Measurements from ENCODE around the gene DLG5.

Gene DLG5

DNA sequence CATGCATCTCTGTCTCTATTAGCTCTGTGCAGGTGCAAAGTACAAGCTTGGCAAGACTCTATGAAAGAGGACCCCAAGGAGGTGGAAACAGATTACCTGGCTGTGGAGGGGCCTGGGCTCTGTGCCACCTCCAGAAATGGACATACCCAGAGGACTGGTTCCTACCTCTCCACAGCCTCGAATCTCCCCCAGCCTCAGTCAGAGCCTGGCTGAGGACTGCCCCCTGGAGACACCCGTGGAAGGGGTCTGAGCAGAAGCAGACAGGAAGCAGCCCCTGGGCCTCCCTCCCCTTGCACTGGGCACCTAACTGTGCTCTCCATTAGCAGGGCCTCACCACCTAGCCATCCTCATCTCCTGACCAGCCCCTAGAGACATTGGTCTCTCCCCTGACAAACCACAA, 92.0 kb downstream of the DLG5 start:
- H3K9me3 Mint-ChIP-seq: no peaks in the 10 kb centered on the region
- DNase-seq: no peak
- no peak overlapping the region for H3K27ac Mint-ChIP-seq
- no peak overlapping the region for H3K4me3 Mint-ChIP-seq
- no peaks in the 10 kb centered on the region for H3K36me3 Mint-ChIP-seq (ENCODE audit: low read depth)
- H3K27me3 Mint-ChIP-seq: no peaks in the 10 kb centered on the region
- peaks cover 24% of the 10 kb centered on the region for H3K4me1 Mint-ChIP-seq (ENCODE audit: low read depth)

DNA sequence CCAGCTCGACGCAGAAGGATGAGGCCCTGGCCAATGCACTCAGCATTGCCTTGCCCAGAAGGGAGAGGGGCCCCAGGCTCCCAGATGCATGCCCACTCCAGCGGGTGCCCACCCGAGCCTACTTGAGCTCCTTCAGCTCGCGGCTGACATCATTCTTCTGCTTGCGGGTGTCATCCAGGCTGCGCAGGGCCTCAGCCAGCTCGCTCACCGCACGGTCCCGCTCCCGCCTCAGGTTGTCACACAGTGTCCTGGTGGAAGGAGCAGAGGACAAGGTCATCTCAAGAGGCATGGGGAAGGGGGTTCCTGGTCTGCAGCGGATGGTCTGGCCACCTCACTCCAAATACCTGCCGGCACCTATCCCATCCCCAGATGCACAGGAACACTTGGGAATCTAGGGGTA, 92.8 kb downstream of the DLG5 start:
- H3K9me3 Mint-ChIP-seq: no peaks in the 10 kb centered on the region
- H3K27ac Mint-ChIP-seq: no peak overlapping the region
- H3K4me1 Mint-ChIP-seq (ENCODE audit: low read depth): peaks cover 24% of the 10 kb centered on the region
- no peak overlapping the region for H3K4me3 Mint-ChIP-seq
- DNase-seq: no peak
- H3K27me3 Mint-ChIP-seq: no peaks in the 10 kb centered on the region
- H3K36me3 Mint-ChIP-seq (ENCODE audit: low read depth): no peaks in the 10 kb centered on the region

DNA sequence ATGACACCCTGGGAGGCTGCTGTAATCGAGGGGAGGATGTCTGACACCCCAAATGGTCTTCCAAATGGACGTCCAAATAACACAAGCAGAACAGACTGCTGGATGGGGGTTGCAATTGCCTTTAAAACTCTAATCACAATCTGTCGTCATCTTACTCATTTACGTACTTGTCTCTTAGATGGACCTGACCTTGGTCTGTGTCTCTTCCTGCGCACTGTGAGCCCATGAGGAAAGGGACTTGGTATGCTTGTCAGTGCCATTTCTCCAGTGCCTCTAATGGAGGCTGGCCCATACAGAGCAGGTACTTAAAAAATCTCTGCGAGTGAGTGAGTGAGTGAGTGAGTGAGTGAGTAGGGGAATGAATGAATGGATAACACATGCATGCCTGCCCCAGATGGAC, 93.3 kb downstream of the DLG5 start:
- H3K4me1 Mint-ChIP-seq (ENCODE audit: low read depth): peaks cover 24% of the 10 kb centered on the region
- H3K27ac Mint-ChIP-seq: no peak overlapping the region
- H3K27me3 Mint-ChIP-seq: no peaks in the 10 kb centered on the region
- H3K36me3 Mint-ChIP-seq (ENCODE audit: low read depth): no peaks in the 10 kb centered on the region
- no peak overlapping the region for H3K4me3 Mint-ChIP-seq
- no peaks in the 10 kb centered on the region for H3K9me3 Mint-ChIP-seq
- DNase-seq: no peak

DNA sequence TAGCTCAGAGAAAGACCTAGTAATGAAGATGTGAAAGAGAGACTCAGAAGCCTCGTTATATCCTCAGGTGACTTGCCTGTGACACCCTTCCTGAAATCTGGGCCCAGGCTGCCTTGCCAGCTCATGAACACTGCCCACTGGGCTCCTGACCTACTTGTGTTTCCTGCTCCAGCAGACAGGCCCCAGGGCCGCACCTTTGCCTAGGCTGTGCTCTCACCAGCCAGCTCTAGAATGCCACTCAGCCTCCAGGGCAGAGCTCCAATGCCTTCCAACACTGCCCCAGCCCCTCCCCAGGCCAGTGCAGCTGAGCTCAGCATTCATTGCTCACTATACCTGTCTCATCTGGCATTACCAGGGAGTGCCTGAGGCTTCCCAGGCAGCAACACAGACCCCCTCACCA, 94.3 kb downstream of the DLG5 start:
- no peak overlapping the region for H3K4me3 Mint-ChIP-seq
- H3K36me3 Mint-ChIP-seq (ENCODE audit: low read depth): no peaks in the 10 kb centered on the region
- H3K27me3 Mint-ChIP-seq: no peaks in the 10 kb centered on the region
- H3K9me3 Mint-ChIP-seq: no peaks in the 10 kb centered on the region
- peak; percentile 37 for DNase-seq
- peaks cover 20% of the 10 kb centered on the region for H3K4me1 Mint-ChIP-seq (ENCODE audit: low read depth)
- peak overlapping the region; percentile 53 for H3K27ac Mint-ChIP-seq

DNA sequence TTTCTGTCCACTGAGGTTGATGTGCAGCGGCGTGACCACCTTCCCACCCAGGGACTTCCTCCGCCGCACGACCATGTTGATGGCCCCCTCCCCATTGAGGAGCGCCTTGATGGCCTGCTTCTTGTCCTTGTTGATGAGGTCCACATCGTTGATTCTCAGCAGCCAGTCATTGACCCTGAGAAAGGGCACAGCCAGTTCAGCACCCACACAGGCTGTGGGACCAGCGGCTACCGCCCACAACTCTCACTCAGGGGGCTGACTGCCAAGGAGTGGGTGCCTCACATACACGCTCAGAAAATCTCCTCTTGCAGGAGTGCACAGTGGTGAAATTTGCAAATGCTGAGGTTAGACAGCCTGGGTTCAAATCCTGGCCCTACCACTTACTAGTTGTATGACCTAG, 97.2 kb downstream of the DLG5 start:
- Mint-ChIP-seq H3K36me3 (ENCODE audit: low read depth) (no peaks in the 10 kb centered on the region), H3K9me3 (no peaks in the 10 kb centered on the region), H3K27me3 (no peaks in the 10 kb centered on the region), H3K27ac (no peak overlapping the region), H3K4me3 (no peak overlapping the region), H3K4me1 (ENCODE audit: low read depth) (peaks cover 8% of the 10 kb centered on the region)
- DNase-seq: no peak

DNA sequence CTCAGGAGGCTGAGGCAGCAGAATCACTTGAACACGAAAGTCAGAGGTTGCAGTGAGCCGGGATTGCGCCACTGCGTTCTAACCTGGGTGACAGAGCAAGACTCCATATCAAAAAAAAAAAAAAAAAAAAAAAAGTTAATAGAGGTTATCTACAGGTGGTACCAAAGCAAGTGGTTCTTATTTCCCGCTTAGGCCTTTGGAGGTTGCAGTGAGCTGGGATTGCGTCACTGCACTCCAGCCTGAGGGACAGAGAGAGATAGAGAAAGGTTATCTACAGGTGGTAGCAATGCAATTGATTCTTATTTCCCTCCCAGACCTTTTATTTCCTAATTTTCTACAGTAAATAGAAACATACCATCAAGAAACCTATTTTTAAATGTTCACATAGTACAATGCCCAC, 98.2 kb downstream of the DLG5 start:
- DNase-seq: no peak
- Mint-ChIP-seq H3K9me3 (no peaks in the 10 kb centered on the region), H3K27ac (no peak overlapping the region), H3K4me1 (ENCODE audit: low read depth) (peaks cover 8% of the 10 kb centered on the region), H3K36me3 (ENCODE audit: low read depth) (no peaks in the 10 kb centered on the region), H3K27me3 (no peaks in the 10 kb centered on the region), H3K4me3 (no peak overlapping the region)

DNA sequence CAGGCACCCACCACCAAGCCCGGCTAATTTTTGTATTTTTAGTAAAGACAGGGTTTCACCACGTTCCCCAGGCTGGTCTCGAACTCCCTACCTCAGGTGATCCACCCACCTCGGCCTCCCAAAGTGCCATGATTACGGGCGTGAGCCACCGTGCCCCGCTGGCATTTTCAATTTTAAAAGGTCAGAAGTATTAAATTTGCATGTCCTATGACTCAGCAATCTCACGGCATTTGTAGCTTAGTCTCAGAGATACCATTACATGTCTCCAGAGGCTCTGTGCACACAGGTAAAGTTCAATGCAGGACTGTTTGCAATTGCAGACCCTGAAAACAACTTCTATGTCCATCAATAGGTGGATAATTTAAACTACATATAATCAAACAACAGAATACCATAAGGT, 99.2 kb downstream of the DLG5 start:
- Mint-ChIP-seq H3K27me3 (no peaks in the 10 kb centered on the region), H3K4me1 (ENCODE audit: low read depth) (peaks cover 7% of the 10 kb centered on the region), H3K36me3 (ENCODE audit: low read depth) (no peaks in the 10 kb centered on the region), H3K4me3 (no peak overlapping the region), H3K9me3 (no peaks in the 10 kb centered on the region), H3K27ac (no peak overlapping the region)
- DNase-seq: no peak

DNA sequence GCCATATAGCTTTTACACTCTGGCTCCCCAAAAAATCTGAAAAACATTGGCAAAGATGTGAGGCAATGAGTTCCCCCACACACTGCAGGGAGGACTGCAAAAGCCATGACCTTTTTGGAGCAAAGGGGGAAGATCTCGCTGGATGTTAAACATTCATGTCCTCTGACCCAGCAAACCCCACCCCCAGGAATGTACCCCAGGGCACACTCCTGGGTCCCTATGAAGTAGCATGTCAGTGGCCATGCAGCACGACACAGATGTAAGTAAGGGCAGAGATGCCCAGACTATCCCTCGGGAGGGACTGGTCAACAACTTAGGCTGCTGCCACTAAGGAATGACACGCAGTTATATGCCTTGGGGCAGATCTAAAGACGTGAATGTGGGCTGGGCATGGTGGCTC, 100.6 kb downstream of the DLG5 start:
- H3K36me3 Mint-ChIP-seq (ENCODE audit: low read depth): no peaks in the 10 kb centered on the region
- H3K27ac Mint-ChIP-seq: no peak overlapping the region
- no peaks in the 10 kb centered on the region for H3K27me3 Mint-ChIP-seq
- H3K4me1 Mint-ChIP-seq (ENCODE audit: low read depth): no peaks in the 10 kb centered on the region
- no peak overlapping the region for H3K4me3 Mint-ChIP-seq
- DNase-seq: no peak
- no peaks in the 10 kb centered on the region for H3K9me3 Mint-ChIP-seq

DNA sequence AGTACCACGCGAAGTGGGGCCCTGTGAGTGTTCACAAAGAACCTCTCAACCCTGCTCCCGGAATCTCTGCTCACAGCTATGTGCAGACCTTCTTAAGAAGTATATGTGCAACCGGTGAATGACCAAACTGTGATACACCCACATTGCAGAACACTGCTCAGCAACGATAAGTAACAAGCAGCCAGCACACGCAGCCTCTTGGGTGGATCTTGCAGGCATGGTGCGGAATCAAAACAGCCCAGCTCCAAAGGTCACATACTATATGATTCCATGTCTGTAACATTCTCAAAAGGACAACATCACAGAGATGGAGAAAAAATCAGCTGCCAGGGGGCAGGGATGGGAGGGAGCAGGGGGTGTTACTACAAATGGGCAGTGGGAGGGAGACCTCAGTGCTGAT, 101.6 kb downstream of the DLG5 start:
- H3K4me3 Mint-ChIP-seq: no peak overlapping the region
- H3K9me3 Mint-ChIP-seq: no peaks in the 10 kb centered on the region
- H3K27ac Mint-ChIP-seq: no peak overlapping the region
- no peaks in the 10 kb centered on the region for H3K36me3 Mint-ChIP-seq (ENCODE audit: low read depth)
- no peak for DNase-seq
- H3K4me1 Mint-ChIP-seq (ENCODE audit: low read depth): peaks cover 7% of the 10 kb centered on the region
- no peaks in the 10 kb centered on the region for H3K27me3 Mint-ChIP-seq

DNA sequence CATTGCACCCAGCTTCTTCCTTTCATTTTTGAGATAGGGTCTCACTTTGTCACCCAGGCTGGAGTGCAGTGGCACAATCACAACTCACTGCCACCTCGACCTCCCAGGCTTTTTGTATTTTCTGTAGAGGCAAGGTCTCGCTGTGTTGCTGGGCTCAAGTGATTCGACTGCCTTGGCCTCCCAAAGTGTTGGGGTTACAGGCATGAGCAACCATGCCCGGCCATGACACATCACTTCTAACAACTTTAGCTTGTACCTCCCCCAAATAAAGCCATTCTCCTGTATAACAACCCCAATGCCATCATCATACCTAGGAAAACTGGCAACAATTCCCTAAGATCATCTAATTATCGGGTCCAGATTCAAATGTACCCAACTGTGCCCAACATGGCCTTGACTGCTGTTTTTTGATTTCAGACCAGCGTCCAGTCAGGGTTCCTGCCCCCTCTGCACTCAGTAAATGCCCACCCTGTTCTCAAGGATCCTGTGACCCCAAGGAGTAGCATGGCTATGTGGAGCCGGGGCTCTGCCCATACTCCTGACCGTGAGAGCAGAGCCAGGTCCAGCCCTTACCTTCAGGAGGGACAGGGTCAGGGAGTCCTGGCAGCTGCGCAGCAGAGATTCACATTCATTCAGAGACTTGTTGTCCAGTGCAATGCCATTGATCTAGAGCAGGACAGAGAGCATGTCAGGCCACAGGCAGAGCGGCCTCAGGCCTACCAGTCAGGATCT, 102.6 kb downstream of the DLG5 start:
- peaks cover 7% of the 10 kb centered on the region for H3K4me1 Mint-ChIP-seq (ENCODE audit: low read depth)
- H3K4me3 Mint-ChIP-seq: no peak overlapping the region
- no peaks in the 10 kb centered on the region for H3K27me3 Mint-ChIP-seq
- H3K36me3 Mint-ChIP-seq (ENCODE audit: low read depth): no peaks in the 10 kb centered on the region
- H3K9me3 Mint-ChIP-seq: no peaks in the 10 kb centered on the region
- no peak for DNase-seq
- H3K27ac Mint-ChIP-seq: no peak overlapping the region

DNA sequence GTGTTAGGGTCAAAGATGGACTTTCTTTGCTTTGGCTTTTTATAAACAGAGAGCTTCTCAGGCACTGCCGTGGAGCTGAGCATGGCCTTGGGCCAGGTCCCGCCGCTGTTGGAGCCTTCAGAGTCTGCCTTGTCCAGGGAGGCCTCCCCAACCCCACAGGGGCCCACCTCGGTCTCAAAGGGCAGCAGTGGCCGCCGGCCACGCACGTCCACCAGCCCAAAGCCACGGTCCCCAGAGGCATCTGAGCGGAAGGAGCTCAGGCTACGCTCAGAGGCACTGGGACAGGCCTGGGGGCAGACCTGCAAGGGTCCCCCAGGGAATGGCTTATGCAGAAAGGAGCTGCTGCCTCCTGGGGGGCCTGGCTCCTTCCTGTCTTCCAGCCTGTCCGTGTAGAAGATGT, 105.0 kb downstream of the DLG5 start:
- DNase-seq: no peak
- Mint-ChIP-seq H3K27me3 (no peaks in the 10 kb centered on the region), H3K9me3 (no peaks in the 10 kb centered on the region), H3K27ac (no peak overlapping the region), H3K36me3 (ENCODE audit: low read depth) (no peaks in the 10 kb centered on the region), H3K4me3 (no peak overlapping the region), H3K4me1 (ENCODE audit: low read depth) (peaks cover 7% of the 10 kb centered on the region)

DNA sequence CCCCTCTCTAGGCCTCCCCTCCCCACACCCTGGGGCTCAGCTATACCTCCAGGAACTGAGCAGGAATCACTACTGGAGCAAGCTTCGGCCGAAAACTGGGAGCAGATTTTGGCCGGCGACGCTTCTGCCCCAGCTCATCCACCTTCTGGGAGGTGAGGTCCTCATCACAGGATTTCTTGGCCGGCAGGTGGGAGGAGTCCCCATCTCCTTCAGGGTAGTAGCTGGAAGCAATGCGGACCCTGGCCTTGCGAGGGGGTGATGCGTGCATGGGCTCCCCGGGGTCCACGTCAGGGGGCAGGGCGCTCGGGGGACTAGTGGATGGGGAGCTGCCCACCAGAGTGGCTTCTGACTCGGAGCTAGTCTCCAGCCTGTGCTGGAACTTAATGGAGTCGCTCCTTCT, 105.5 kb downstream of the DLG5 start:
- H3K9me3 Mint-ChIP-seq: no peaks in the 10 kb centered on the region
- no peaks in the 10 kb centered on the region for H3K36me3 Mint-ChIP-seq (ENCODE audit: low read depth)
- H3K27ac Mint-ChIP-seq: no peak overlapping the region
- no peaks in the 10 kb centered on the region for H3K27me3 Mint-ChIP-seq
- H3K4me1 Mint-ChIP-seq (ENCODE audit: low read depth): peaks cover 7% of the 10 kb centered on the region
- DNase-seq: no peak
- H3K4me3 Mint-ChIP-seq: no peak overlapping the region

DNA sequence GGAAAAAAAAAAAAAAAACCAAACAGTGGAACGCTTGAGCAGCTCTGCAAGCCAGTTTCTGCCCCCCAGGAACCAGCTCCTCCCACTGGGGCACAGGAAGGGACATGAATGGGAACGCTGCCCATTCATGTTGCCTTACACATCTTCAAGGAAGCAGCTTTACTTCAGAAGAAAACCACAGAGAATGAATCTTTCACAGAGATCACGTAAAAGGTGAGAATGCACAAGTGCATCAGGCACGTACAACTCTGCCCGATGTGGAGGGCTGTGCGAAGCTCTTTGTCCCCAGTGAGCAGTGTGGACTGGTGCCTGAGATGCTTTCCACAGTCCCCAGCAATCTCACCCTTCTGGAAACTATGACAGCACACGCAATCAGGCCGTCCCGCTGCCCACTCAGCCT, 106.2 kb downstream of the DLG5 start:
- no peak for DNase-seq
- Mint-ChIP-seq H3K36me3 (ENCODE audit: low read depth) (no peaks in the 10 kb centered on the region), H3K27me3 (no peaks in the 10 kb centered on the region), H3K27ac (peak overlapping the region; percentile 47), H3K4me3 (no peak overlapping the region), H3K9me3 (no peaks in the 10 kb centered on the region), H3K4me1 (ENCODE audit: low read depth) (peaks cover 7% of the 10 kb centered on the region)

DNA sequence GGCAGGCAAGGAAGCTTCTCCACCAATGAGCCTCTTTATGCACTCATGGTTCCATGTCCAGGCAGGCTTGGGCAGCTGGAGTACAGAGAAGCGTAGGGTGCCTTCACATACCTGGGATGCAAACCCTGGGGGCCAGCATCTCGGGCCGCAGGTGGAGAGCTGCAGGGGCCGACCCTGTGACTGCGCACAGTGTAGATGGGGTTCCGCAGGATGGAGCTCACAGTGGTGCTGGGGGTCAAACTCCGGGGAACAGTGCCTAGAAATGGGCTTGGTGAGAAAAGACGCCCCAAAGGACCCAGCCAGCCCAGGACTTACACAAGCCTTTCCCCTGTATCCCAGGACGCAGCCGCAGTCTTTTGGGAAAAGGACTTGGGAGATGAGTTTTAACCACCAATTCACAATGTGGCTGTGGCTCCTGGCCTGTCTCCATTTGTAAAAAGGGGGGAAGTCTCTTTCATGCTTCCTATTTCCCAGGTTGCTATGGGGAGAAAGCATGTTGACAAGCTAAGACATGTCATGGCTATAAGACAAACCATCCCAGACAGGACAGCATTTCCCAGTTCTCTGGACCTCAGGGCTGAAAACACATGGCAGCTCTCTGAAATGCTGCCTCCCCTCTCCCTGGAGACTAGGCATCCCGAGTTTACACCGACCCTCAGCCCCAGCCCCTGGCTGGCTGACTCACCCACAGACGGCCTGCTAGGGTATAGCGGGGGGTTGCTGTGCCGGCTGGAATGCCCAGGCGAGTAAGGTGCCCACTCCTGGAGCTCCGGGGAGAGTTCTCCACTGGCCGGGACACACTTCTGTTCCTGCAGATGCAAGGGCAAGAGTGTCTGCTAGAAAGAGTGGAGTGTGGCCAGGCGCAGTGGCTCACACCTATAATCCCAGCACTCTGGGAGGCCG, 107.1 kb downstream of the DLG5 start:
- no peak for DNase-seq
- Mint-ChIP-seq H3K4me1 (ENCODE audit: low read depth) (peaks cover 7% of the 10 kb centered on the region), H3K27me3 (no peaks in the 10 kb centered on the region), H3K4me3 (no peak overlapping the region), H3K9me3 (no peaks in the 10 kb centered on the region), H3K27ac (no peak overlapping the region), H3K36me3 (ENCODE audit: low read depth) (no peaks in the 10 kb centered on the region)

DNA sequence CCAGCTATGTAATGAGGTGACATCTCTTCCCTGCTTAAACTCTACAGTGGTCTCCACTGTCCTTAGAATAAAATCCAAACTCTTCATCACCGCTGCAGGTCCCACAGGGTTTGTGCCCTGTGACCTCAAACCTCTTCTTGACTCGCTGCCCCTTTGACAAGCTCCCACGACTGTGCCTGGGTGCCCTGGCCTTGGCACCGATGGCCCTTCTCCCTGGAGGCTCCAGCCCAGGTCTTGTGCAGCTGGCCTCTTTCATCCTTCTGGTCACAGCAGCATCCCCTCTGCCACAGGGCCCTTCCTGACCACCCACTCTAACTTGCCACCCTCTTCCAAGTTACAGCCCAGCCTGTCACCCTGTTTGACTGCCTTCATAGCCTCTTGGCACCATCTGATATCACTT, 108.2 kb downstream of the DLG5 start:
- Mint-ChIP-seq H3K4me3 (no peak overlapping the region), H3K27ac (no peak overlapping the region), H3K27me3 (no peaks in the 10 kb centered on the region), H3K4me1 (ENCODE audit: low read depth) (peaks cover 7% of the 10 kb centered on the region), H3K9me3 (no peaks in the 10 kb centered on the region), H3K36me3 (ENCODE audit: low read depth) (no peaks in the 10 kb centered on the region)
- DNase-seq: no peak

Data from activated T-cell treated with anti-CD3 and anti-CD28 coated beads, Interleukin-2, amount 50 U/mL, for 24 hours (primary cell).